Tibial nerve (tissue), 4 donors: ENCODE results near the gene CMTM8.

ENCODE experiments used
- EP300 ChIP-seq, 2 donors: sonication (generic); formaldehyde crosslinking; IDR thresholded peaks; one replicate each; pipeline ENCODE4 v1.6.1; 2017; ENCODE audit warnings: antibody characterized with exemption in 2 of 2, mild to moderate bottlenecking in 1 of 2
- TF ChIP-seq, protein P1 (sequence below), 5 experiments: fragments of 200-600 bp in 3 of 5; fragments of 450-650 bp in 2 of 5; sonication (generic) in 3 of 5; IDR thresholded peaks; one replicate each; pipeline ENCODE4 v1.5.1; 2016 to 2019; ENCODE audit warnings: antibody characterized with exemption in 5 of 5, mild to moderate bottlenecking in 3 of 5, moderate library complexity in 2 of 5

DNA sequence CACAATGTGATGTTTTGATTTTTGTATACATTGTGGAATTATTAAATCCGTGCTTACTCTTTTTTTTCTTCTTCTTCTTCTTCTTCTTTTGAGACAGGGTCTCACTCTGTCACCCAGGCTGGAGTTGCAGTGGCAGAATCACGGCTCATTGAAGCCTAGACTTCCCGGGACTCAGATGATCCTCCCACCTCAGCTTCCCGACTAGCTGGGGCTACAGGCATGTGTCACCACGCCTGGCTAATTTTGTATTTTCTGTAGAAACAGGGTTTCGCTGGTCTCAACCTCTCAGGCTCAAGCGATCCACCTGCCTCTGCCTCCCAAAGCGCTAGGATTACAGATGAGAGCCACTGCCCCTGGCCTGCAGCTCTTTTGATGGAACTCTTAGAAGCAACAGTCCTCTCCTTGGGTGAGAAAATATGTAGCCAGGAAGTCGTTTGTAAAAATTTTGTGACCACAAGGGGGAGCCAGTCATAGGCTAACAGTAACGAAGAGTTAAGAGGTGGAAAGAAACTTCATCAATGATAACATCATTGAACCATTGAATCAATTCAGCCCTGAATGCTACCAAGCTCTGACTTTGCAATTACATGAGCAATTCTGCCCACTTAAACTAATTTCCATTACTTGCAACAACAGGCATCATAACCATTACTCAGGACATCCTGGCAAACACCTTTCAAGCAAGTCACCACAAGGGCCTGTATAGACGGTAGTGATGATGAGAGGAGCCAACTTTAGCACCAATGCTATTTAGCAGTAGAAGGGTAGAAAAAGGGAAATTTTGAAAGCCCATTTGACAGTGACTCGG, 136.5 kb downstream of the CMTM8 start:
- TF ChIP-seq, protein P1, sequence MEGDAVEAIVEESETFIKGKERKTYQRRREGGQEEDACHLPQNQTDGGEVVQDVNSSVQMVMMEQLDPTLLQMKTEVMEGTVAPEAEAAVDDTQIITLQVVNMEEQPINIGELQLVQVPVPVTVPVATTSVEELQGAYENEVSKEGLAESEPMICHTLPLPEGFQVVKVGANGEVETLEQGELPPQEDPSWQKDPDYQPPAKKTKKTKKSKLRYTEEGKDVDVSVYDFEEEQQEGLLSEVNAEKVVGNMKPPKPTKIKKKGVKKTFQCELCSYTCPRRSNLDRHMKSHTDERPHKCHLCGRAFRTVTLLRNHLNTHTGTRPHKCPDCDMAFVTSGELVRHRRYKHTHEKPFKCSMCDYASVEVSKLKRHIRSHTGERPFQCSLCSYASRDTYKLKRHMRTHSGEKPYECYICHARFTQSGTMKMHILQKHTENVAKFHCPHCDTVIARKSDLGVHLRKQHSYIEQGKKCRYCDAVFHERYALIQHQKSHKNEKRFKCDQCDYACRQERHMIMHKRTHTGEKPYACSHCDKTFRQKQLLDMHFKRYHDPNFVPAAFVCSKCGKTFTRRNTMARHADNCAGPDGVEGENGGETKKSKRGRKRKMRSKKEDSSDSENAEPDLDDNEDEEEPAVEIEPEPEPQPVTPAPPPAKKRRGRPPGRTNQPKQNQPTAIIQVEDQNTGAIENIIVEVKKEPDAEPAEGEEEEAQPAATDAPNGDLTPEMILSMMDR (IDR thresholded peaks at IDR 0.05), result peak; percentile 51 to 78 (median 69)
- no peak for TF ChIP-seq EP300 (IDR thresholded peaks at IDR 0.05)
